ENCODE results near the gene WNT9B. TPM values are rescaled to one million over a fixed set of nuclear protein-coding genes. Genes with fewer than 3 reads are reported as not detected.

WNT9B gene
- total RNA-seq, 1 experiment from 2014 or later: 0.70 TPM

- Mint-ChIP-seq H3K4me3 (no peak overlapping the region), H3K9me3 (no peaks in the 10 kb centered on the region), H3K27ac (no peak overlapping the region), H3K4me1 (peaks cover 7 to 18% of the 10 kb centered on the region in 2 experiments), H3K27me3 (ENCODE audit: low read depth) (peaks cover 6% of the 10 kb centered on the region), H3K36me3 (ENCODE audit: insufficient read depth in 1 of 3, low read depth in 3 of 3) (no peaks in the 10 kb centered on the region)
- no peak overlapping the region for H3K27ac ChIP-seq (ENCODE audit: insufficient read length, low read depth, low read length)
- H2BK15ac ChIP-seq (ENCODE audit: low read depth, low read length): no peak overlapping the region
- no peak overlapping the region for H3T11ph ChIP-seq (ENCODE audit: low read length)
- H3K14ac ChIP-seq (ENCODE audit: insufficient read depth, low read length): no peak overlapping the region
- no peaks in the 10 kb centered on the region for H4K20me1 ChIP-seq (ENCODE audit: control insufficient read depth, insufficient read depth, insufficient read length)
- no peak overlapping the region for H3K9ac ChIP-seq (ENCODE audit: extremely low read depth, insufficient read length, low read length)
- H2BK120ac ChIP-seq (ENCODE audit: low read depth, low read length, poor library complexity, severe bottlenecking): no peak overlapping the region
- no peak overlapping the region for H4K8ac ChIP-seq (replicated peaks; ENCODE audit: insufficient read length, low read depth, low read length)
- WGBS (ENCODE audit: extremely low coverage, insufficient read length, low lambda C conversion rate): no CpG with 5 or more reads among the region's 1 CpG
- no peak overlapping the region for H3K4ac ChIP-seq (ENCODE audit: low read depth, low read length)
- no peaks in the 10 kb centered on the region for H3K79me2 ChIP-seq (ENCODE audit: insufficient read depth, low read length)
- no peaks in the 10 kb centered on the region for H3K27me3 ChIP-seq (ENCODE audit: insufficient read depth, low read length)
- H3K23ac ChIP-seq (ENCODE audit: insufficient read length, low read depth, low read length): no peak overlapping the region
- H4K91ac ChIP-seq (ENCODE audit: insufficient read length, low read depth, low read length): no peak overlapping the region
- H2BK12ac ChIP-seq (ENCODE audit: insufficient read length, low read depth, low read length): no peak overlapping the region
- no peak overlapping the region for H3K56ac ChIP-seq (ENCODE audit: insufficient read length, low read depth, low read length)
- no peaks in the 10 kb centered on the region for H3K79me1 ChIP-seq (ENCODE audit: insufficient read depth, low read depth, low read length, poor library complexity, severe bottlenecking)
- H3K23me2 ChIP-seq (ENCODE audit: insufficient read length, low read depth, low read length, poor library complexity, severe bottlenecking): no peaks in the 10 kb centered on the region
- no peak overlapping the region for H3K4me2 ChIP-seq (ENCODE audit: insufficient read depth, insufficient read length, low read length)
- H3K18ac ChIP-seq (ENCODE audit: insufficient read length, low read depth, low read length): no peak overlapping the region
- no peak overlapping the region for H2BK20ac ChIP-seq (ENCODE audit: low read depth, low read length, poor library complexity, severe bottlenecking)
- no peak for DNase-seq
- no peaks in the 10 kb centered on the region for H3K4me1 ChIP-seq (ENCODE audit: insufficient read depth, low read length)
- H2AFZ ChIP-seq (ENCODE audit: low read length): no peak overlapping the region
- H4K5ac ChIP-seq (ENCODE audit: insufficient read length, low read depth, low read length): no peak overlapping the region
- no peaks in the 10 kb centered on the region for H3K9me3 ChIP-seq (ENCODE audit: control insufficient read depth, low read depth, low read length)
- H2BK5ac ChIP-seq (ENCODE audit: insufficient read length, low read length): no peak overlapping the region
- H2AK5ac ChIP-seq (ENCODE audit: insufficient read length, low read length): no peak overlapping the region
- no peak for TF ChIP-seq CTCF (conservative IDR thresholded peaks at IDR 0.05)
Observed at GRCh38 chr17:46886310-46886663, 34.9 kb downstream of the WNT9B start.
